Natural killer cell treated with Interleukin-12 subunit alpha and Interleukin-12 subunit beta and Interleukin-15 and Interleukin-18, amount 100 ng/mL, for 72 hours (primary cell): ENCODE measurements around the gene CHAF1A. TPM values are rescaled to one million over a fixed set of nuclear protein-coding genes. Genes with fewer than 3 reads are reported as not detected.

Experiments
- ATAC-seq, 2 donors: fragments of 150-1000 bp; cut with Tn5 transposase in 1 of 2; sonication (Bioruptor Pico), chemical (Tn5 transposase) in 1 of 2; 2 replicates each; pipeline ENCODE4 v1.10.0; 2021
- DNase-seq: peaks from one replicate; pipeline ENCODE4 v3.0.0; 2022; ENCODE audit warnings: low spot score
- H3K27ac Mint-ChIP-seq, 2 donors: 1 replicate in 1 of 2; 2 replicates in 1 of 2; pipeline ENCODE4 v1.8.0; 2022; ENCODE audit warnings: mixed read lengths in 2 of 2, mild to moderate bottlenecking in 1 of 2, moderate library complexity in 1 of 2
- H3K27me3 Mint-ChIP-seq, 2 donors: 1 replicate in 1 of 2; 2 replicates in 1 of 2; pipeline ENCODE4 v1.8.0; 2022; ENCODE audit warnings: mixed read lengths in 2 of 2
- H3K36me3 Mint-ChIP-seq: one replicate; pipeline ENCODE4 v1.8.0; 2022; ENCODE audit warnings: mixed read lengths
- H3K4me1 Mint-ChIP-seq, 2 donors: 1 replicate in 1 of 2; 2 replicates in 1 of 2; pipeline ENCODE4 v1.8.0; 2022; ENCODE audit warnings: low read depth in 2 of 2, mixed read lengths in 2 of 2, mild to moderate bottlenecking in 1 of 2
- H3K4me3 Mint-ChIP-seq: one replicate; pipeline ENCODE4 v1.8.0; 2022; ENCODE audit warnings: mixed read lengths
- H3K9me3 Mint-ChIP-seq: 2 replicates; pipeline ENCODE4 v1.8.0; 2022; ENCODE audit warnings: mixed read lengths
- total RNA-seq, 2 donors: library from RNA; stranded (reverse); gene quantifications; one replicate each; pipeline ENCODE4 v1.2.3, GENCODE V29; 2022

CHAF1A gene, protein sequence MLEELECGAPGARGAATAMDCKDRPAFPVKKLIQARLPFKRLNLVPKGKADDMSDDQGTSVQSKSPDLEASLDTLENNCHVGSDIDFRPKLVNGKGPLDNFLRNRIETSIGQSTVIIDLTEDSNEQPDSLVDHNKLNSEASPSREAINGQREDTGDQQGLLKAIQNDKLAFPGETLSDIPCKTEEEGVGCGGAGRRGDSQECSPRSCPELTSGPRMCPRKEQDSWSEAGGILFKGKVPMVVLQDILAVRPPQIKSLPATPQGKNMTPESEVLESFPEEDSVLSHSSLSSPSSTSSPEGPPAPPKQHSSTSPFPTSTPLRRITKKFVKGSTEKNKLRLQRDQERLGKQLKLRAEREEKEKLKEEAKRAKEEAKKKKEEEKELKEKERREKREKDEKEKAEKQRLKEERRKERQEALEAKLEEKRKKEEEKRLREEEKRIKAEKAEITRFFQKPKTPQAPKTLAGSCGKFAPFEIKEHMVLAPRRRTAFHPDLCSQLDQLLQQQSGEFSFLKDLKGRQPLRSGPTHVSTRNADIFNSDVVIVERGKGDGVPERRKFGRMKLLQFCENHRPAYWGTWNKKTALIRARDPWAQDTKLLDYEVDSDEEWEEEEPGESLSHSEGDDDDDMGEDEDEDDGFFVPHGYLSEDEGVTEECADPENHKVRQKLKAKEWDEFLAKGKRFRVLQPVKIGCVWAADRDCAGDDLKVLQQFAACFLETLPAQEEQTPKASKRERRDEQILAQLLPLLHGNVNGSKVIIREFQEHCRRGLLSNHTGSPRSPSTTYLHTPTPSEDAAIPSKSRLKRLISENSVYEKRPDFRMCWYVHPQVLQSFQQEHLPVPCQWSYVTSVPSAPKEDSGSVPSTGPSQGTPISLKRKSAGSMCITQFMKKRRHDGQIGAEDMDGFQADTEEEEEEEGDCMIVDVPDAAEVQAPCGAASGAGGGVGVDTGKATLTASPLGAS
- total RNA-seq = 100 to 1,000 TPM in 1 of 2 donors, 10 to 100 TPM in 1; 54.6 to 125 TPM

DNA sequence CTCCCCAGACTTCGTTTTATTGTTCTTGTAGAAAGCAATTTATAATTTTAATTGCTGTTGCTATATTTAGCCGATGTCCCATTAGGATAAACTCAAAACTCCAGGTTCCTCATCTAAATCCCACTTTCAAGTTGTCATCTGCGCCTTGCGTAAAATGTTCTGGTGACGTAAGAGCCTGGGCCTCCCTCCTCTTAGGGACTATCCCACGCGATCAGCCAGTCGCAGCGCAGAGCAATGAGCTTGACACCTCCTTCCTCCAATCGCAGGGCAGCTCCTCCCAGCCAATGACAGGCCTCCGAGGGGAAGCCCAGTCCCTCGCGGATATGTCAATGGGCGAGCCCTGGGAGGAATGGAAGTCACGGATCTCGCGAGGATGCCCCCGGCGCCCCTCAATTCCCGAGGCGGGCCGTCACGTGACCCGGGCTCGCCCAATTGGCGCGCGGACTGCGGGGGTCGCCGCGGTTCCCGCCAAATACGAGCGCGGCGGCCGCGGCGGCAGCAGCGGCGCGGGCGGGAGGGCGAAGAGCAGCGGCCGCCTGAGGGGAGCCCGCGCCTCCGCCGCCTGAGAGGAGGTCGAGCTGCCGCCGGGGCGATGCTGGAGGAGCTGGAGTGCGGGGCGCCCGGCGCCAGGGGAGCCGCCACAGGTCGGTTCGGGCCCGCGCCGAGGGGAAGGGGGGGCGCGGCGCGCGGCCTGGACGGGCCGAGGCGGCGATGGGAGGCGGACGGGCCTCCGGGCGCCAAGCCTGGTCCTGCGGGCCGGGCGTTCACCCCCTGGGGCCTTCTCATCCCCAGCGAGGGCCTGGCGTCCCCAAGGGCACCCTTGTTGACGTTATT lies at the start of gene CHAF1A:
Gene CHAF1A, plus strand, starts transcription at position 470 of the 834 bp plus-strand sequence. Its CDS starts 123 bp downstream, at position 593.
- DNase-seq (peak; percentile 100), ATAC-seq (peak; percentile 92 to 94)
- Mint-ChIP-seq H3K9me3 (no peaks in the 10 kb centered on the region), H3K4me3 (peak within 1 kb of the TSS; percentile 91), H3K36me3 (peaks cover 5% of the 10 kb centered on the region), H3K4me1 (peaks cover 41 to 43% of the 10 kb centered on the region in 2 donors), H3K27ac (peak within 1 kb of the TSS; percentile 85 to 95), H3K27me3 (no peaks in the 10 kb centered on the region)

DNA sequence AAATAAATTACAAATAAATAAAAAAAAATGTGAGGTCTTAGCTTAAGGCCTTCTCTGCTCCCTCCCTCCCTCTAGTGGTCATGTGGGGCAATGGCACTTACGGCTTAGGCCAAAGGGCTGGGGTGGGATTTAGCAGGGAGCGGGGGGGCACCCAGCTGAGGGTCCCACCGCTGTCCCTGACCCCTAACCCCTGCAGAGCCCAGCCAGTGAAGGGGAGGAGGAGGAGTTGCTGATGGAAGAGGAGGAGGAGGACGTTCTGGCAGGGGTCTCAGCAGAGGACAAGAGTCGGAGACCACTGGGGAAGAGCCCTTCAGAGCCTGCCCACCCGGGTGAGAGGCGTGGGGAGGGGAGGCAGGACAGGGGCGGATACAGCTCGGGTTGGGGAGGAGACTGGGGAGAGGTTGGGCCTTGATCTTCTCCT lies 49.7 kb upstream of the CHAF1A start:
- Mint-ChIP-seq H3K27ac (no peak overlapping the region), H3K4me1 (peaks cover 13 to 26% of the 10 kb centered on the region in 2 donors), H3K9me3 (no peaks in the 10 kb centered on the region), H3K27me3 (no peaks in the 10 kb centered on the region), H3K36me3 (no peaks in the 10 kb centered on the region), H3K4me3 (no peak overlapping the region)
- peak; percentile 56 to 67 for ATAC-seq
- DNase-seq = peak; percentile 78

DNA sequence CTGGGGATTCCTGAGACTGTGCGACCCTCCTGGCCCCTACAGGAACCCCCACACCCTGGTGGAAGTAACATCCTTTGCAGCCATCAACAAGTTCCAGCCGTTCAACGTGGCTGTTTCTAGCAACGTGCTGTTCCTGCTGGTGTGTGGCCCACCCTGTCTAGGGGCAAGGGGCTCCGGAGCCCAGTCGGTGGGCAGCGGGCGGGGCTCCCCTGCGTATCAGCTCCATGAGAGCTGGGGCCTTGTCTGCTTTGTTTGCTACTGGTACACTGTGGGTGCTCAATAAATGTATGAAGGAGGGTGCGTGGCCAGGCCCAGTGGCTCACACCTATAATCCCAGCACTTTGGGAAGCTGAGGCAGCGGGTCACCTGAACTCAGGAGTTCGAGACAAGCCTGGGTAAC lies 48.2 kb upstream of the CHAF1A start:
- H3K27ac Mint-ChIP-seq = no peak overlapping the region
- H3K9me3 Mint-ChIP-seq = no peaks in the 10 kb centered on the region
- DNase-seq (no peak), ATAC-seq (no peak)
- no peaks in the 10 kb centered on the region for H3K27me3 Mint-ChIP-seq
- no peaks in the 10 kb centered on the region for H3K36me3 Mint-ChIP-seq
- no peak overlapping the region for H3K4me3 Mint-ChIP-seq
- H3K4me1 Mint-ChIP-seq = peaks cover 13 to 15% of the 10 kb centered on the region in 2 donors

DNA sequence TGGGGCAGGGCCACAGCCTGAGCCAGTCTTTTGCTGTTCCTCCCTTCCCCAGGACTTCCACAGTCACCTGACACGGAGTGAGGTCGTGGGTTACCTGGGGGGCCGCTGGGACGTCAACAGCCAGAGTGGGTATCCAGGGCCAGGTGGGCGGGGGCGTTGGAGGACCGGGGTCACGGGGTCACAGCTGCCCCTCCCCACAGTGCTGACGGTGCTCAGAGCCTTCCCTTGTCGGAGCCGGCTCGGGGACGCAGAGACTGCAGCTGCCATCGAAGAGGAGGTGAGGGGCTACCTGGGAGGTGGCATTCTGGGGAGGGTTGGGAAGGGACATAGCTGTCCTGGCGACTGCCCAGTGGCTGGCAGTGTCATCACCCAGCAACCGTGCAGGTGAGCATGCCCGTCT lies 47.5 kb upstream of the CHAF1A start:
- no peak overlapping the region for H3K4me3 Mint-ChIP-seq
- no peaks in the 10 kb centered on the region for H3K27me3 Mint-ChIP-seq
- H3K9me3 Mint-ChIP-seq = no peaks in the 10 kb centered on the region
- no peak overlapping the region for H3K27ac Mint-ChIP-seq
- H3K36me3 Mint-ChIP-seq = no peaks in the 10 kb centered on the region
- DNase-seq (no peak), ATAC-seq (no peak)
- peaks cover 10 to 11% of the 10 kb centered on the region in 2 donors for H3K4me1 Mint-ChIP-seq

DNA sequence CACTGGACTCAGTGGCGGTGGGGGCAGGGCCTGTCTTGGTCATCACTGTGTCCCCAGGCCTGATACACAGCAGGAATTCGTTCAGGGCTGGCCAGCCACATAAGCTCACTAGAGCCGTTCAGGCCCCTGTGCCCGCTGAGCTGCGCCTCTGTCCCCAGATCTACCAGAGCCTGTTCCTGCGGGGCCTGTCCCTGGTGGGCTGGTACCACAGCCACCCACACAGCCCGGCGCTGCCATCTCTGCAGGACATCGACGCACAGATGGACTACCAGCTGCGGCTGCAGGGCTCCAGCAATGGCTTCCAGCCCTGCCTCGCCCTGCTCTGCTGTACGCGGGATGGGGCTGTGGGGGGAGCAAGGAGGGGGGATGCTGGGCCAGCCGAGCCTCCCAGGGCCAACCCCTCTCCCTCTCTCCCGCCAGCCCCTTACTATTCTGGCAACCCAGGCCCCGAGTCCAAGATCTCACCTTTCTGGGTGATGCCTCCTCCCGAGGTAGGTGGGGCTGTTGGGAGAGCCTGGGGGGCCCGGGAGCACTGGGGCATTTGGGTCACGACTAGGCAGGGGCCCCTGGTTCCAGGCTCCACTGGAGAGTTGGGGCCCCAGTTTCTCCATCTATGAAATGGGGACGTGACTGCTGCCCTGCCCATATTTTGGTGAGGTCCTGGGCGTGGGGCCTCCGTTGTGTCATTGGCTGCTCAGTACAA lies 45.2 kb upstream of the CHAF1A start:
- H3K9me3 Mint-ChIP-seq = no peaks in the 10 kb centered on the region
- no peaks in the 10 kb centered on the region for H3K27me3 Mint-ChIP-seq
- no peaks in the 10 kb centered on the region for H3K36me3 Mint-ChIP-seq
- H3K4me1 Mint-ChIP-seq = peaks cover 0 to 6% of the 10 kb centered on the region in 2 donors
- DNase-seq = no peak
- H3K27ac Mint-ChIP-seq = no peak overlapping the region
- no peak overlapping the region for H3K4me3 Mint-ChIP-seq
- ATAC-seq = no peak

DNA sequence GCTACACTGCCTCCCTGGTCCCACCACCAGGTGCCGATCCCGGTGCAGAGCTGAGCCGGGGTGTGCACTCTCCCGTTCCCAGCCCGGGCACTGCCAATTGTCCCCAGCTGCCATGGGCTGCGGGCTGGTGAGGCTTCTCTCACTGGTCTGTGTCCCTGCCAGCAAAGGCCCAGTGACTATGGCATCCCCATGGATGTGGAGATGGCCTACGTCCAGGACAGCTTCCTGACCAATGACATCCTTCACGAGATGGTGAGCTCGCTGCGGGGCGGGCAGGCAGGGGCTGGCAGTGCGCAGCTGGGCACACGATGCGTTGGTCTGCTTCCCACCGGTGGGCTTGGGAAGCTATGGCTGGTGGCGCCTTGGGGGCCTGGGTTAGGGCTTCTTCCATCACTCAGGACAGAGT lies 44.5 kb upstream of the CHAF1A start:
- Mint-ChIP-seq H3K4me1 (peaks cover 0 to 4% of the 10 kb centered on the region in 2 donors), H3K27ac (no peak overlapping the region)
- no peak for ATAC-seq

DNA sequence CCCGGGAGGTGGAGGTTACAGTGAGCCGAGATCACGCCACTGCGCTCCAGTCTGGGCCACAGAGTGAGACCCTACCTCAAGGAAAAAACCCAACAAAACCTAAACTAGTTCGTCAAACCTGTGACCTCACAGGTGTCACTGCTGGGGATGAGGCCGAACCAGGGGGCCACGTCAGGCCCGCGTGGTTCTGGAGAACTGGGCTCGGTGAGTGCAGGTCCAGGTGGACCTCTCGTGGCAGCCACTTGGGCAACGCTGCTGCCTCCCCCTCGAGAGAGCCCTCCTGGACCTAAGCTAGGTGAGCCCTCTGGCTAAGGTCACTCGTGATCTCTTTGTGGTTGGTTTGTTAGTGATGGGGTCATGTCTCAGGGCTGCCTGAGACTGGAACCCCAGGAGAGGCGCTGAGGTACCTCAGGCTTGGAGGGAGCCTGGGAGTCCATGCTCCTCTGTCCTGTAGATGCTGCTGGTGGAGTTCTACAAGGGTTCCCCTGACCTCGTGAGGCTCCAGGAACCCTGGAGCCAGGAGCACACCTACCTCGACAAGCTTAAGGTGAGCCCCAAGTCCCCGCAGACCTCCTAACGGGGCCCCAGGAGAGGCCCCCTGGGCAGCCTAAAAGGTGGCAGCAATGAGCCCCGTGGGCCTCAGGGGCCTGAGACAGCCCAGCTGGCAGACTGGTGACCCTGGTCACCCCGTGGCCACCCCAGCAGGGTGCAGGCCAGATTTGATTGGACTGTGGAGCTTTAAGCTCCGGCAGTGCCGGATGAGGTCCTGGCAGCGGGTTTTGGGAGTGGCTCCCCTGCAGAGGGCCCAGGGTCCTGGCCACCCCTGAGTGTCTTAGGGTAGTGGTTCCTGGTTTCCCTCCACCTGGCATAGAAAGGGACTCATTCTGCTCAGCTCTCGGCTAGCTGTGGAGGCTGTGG lies 43.5 kb upstream of the CHAF1A start:
- H3K9me3 Mint-ChIP-seq = no peaks in the 10 kb centered on the region
- H3K27ac Mint-ChIP-seq = peak overlapping the region in 1 of 2 donors; percentile 53
- H3K36me3 Mint-ChIP-seq = no peaks in the 10 kb centered on the region
- no peak overlapping the region for H3K4me3 Mint-ChIP-seq
- DNase-seq = no peak
- peaks cover 0 to 4% of the 10 kb centered on the region in 2 donors for H3K4me1 Mint-ChIP-seq
- H3K27me3 Mint-ChIP-seq = no peaks in the 10 kb centered on the region
- ATAC-seq = no peak

More for the DNA sequence above, 44.5 kb upstream of the CHAF1A start:
- Mint-ChIP-seq H3K4me3 (no peak overlapping the region), H3K9me3 (no peaks in the 10 kb centered on the region), H3K36me3 (no peaks in the 10 kb centered on the region), H3K27me3 (no peaks in the 10 kb centered on the region)
- no peak for DNase-seq

DNA sequence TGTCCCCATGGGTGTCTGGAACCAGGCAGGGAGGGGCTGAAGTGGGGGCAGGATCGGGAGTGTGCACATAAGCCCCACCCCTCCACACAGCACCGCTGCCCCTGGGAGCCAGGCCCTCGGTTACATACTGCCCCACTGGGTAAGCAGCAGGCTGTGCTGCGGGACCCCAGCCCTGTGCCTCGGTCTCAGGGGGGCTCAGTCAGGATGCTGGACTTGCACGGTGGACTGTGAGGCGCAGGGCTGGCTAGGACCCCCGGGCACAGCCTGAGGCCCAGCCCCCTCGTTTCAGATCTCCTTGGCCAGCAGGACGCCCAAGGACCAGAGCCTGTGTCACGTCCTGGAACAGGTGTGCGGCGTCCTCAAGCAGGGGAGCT lies 42.8 kb upstream of the CHAF1A start:
- Mint-ChIP-seq H3K36me3 (no peaks in the 10 kb centered on the region), H3K4me1 (peaks cover 0 to 4% of the 10 kb centered on the region in 2 donors), H3K27ac (no peak overlapping the region), H3K27me3 (no peaks in the 10 kb centered on the region), H3K4me3 (no peak overlapping the region), H3K9me3 (no peaks in the 10 kb centered on the region)
- ATAC-seq (no peak), DNase-seq (no peak)

DNA sequence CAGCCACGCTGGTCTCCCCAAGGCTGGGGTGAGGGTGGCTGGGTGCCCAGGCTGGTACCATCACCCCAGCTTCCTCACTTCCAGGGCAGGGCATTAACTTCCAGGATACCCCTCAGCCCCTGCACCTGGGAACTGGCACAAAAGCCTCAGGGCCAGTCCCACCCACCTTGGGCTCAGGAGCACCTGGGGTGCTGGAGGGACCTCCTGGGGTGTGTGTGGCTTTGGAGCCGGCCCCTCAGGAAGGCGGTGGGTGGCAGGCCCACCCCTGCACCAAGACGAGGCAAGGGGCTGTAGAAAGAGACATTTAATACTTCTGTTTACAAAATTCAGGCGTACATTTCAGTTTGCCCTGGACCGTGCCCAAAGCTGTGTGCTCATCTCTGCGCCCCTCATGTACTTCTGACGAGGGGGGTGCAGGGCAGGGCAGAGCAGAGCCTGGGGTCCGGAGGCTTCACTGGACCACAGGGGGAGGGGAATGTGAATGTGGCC lies 42.3 kb upstream of the CHAF1A start:
- H3K36me3 Mint-ChIP-seq = no peaks in the 10 kb centered on the region
- H3K4me3 Mint-ChIP-seq = no peak overlapping the region
- ATAC-seq = no peak
- no peaks in the 10 kb centered on the region for H3K27me3 Mint-ChIP-seq
- H3K27ac Mint-ChIP-seq = peak overlapping the region in 1 of 2 donors; percentile 61
- H3K9me3 Mint-ChIP-seq = no peaks in the 10 kb centered on the region
- no peak for DNase-seq
- peaks cover 0 to 4% of the 10 kb centered on the region in 2 donors for H3K4me1 Mint-ChIP-seq

DNA sequence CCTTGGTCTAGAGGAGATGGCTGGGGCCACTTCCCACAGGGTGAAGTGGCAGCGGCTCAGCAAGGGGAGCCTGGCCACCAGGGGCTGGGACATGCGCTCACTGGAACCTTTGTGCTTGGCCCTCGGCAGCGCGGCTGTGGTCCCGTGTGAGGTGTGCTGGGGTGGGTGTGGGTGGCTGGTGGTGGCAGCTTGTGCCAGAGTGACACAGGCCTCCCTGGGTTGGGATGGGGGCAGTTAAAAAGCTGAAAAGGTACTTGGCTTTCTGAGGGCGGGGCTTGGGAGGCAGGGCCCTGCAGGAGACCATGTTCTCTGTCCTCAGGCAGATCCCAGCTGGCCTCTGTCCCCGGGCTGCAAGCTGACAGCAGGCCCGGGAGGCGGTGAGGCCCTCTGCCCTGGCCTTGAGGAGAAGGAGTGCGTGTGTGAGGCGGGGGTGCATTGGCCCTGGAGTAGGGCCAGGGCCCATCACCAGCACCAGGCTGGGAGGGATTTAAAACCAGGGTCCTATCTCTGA lies 41.7 kb upstream of the CHAF1A start:
- H3K4me1 Mint-ChIP-seq = peaks cover 0 to 4% of the 10 kb centered on the region in 2 donors
- no peak for DNase-seq
- H3K27ac Mint-ChIP-seq = peak overlapping the region in 1 of 2 donors; percentile 61
- no peak for ATAC-seq
- H3K27me3 Mint-ChIP-seq = no peaks in the 10 kb centered on the region
- H3K36me3 Mint-ChIP-seq = no peaks in the 10 kb centered on the region
- H3K4me3 Mint-ChIP-seq = no peak overlapping the region
- no peaks in the 10 kb centered on the region for H3K9me3 Mint-ChIP-seq

DNA sequence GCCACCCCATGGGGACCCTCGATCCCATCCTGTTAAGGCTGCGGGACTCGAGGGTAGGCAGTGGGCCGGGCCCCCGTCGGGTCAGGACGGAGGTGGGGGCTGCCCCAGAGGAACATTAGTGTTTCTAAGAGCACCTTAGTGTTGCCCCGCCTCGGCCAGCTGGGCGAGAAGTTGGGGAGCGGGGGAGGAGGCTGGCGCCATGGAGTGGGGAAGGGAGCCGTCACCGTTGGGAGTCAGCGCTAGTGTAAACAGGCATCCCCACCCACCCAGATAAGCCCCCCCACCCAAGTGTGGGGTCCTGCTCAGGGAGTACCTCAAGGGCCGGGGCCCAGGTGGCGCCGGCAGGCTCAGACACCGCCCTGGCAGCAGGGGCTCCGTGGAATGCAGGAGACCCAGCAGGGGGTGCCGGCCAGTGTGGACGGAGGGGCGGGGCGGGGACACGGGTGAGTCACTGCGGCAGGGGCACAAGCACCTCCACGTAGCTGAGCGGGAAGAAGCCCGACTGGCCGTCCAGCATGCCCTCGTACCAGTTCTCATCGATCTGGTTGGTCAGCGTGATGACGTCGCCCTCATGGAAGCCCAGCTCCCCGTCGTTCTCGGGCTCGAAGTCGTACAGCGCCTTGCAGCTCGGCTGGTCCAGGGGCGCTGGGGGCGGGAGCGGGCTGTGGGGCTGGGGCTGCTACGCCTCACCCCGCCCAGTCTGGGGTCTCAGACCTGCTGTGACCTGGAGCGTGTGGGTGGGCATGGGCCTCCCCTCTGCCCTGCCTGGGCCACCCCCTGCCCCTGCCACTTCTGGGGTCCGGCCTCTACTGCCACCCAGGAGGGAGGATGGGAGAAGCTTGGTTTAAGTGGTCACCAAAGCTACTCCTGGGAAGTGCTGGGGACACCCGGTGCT lies 41.0 kb upstream of the CHAF1A start:
- Mint-ChIP-seq H3K4me1 (peaks cover 0 to 4% of the 10 kb centered on the region in 2 donors), H3K36me3 (no peaks in the 10 kb centered on the region), H3K27me3 (no peaks in the 10 kb centered on the region), H3K4me3 (no peak overlapping the region), H3K9me3 (no peaks in the 10 kb centered on the region), H3K27ac (no peak overlapping the region)
- no peak for DNase-seq
- no peak for ATAC-seq
